HepG2 (cell line): ENCODE measurements around the gene HCRTR1. TPM values are rescaled to one million over a fixed set of nuclear protein-coding genes. Genes with fewer than 3 reads are reported as not detected.

Experiments
- ATAC-seq: fragments of 200-7000 bp; cut with Tn5 transposase; 3 replicates; pipeline ENCODE4 v1.9.1; 2020; ENCODE audit warnings: mild to moderate bottlenecking, moderate library complexity
- BruUV-seq: library from RNA; stranded (reverse); fragments of 400-500 nt; replicated peaks from 2 replicates; lab custom pipeline; 2021; lab: Mats Ljungman, UMichigan
- CTCF ChIA-PET: fragments of 300-600 bp; formaldehyde crosslinking; extraction: SDS; loops from one replicate; lab custom pipeline; 2021; ENCODE audit warnings: low total read pairs, inconsistent platforms, low intra/inter-chr PET ratio; lab: Yijun Ruan, JAX
- POLR2A ChIA-PET: fragments of 350-600 bp; sonication (Branson Sonifier 250); formaldehyde crosslinking; loops from one replicate; lab custom pipeline; 2020; ENCODE audit warnings: antibody characterized with exemption, inconsistent platforms; lab: Yijun Ruan, JAX
- DNase-seq: peaks from one replicate; pipeline ENCODE4 v3.0.0-alpha.2; 2015; ENCODE audit warnings: low spot score
- FAIRE-seq: peaks from 3 replicates; lab custom pipeline; 2011; peaks lifted over from hg19 to GRCh38; lab: Jason Lieb, UNC
- H2AFZ ChIP-seq: one replicate; pipeline ENCODE4 v1.6.1; 2011; ENCODE audit warnings: low read length, inconsistent platforms
- H3K27ac ChIP-seq: fragments of 300-600 bp; 3 replicates; pipeline ENCODE4 v1.8.0; 2011; ENCODE audit warnings: mixed run types, mild to moderate bottlenecking, mixed read lengths, low read length, inconsistent platforms; ENCODE audit not compliant: insufficient read depth; ENCODE audit errors: extremely low read length
- H3K27me3 ChIP-seq, 2 experiments: fragments of 200-600 bp in 1 of 2; 2 replicates in 1 of 2; 3 replicates in 1 of 2; pipeline versions ENCODE4 v1.6.0 to v1.8.0; 2011; ENCODE audit warnings: low read length in 2 of 2, mild to moderate bottlenecking in 2 of 2, moderate library complexity in 2 of 2, inconsistent platforms in 1 of 2; ENCODE audit not compliant: insufficient read depth in 2 of 2, control insufficient read depth in 1 of 2
- H3K36me3 ChIP-seq, 2 experiments: fragments of 200-600 bp in 1 of 2; replicated peaks in 1 of 2; 2 replicates in 1 of 2; 3 replicates in 1 of 2; pipeline versions ENCODE4 v1.5.1 to v1.8.0; 2011; ENCODE audit warnings: low read length in 2 of 2, inconsistent platforms in 1 of 2; ENCODE audit not compliant: insufficient read depth in 2 of 2, control insufficient read depth in 1 of 2
- H3K4me1 ChIP-seq: 2 replicates; pipeline ENCODE4 v1.5.1; 2012; ENCODE audit warnings: low read length, inconsistent platforms; ENCODE audit not compliant: insufficient read depth
- H3K4me2 ChIP-seq: 2 replicates; pipeline ENCODE4 v1.6.0; 2011; ENCODE audit warnings: low read depth, low read length, inconsistent platforms
- H3K4me3 ChIP-seq, 3 experiments: fragments of 200-600 bp in 1 of 3; sonication (generic), shearing (Covaris generic) in 1 of 3; replicated peaks in 1 of 3; 2 replicates each; pipeline ENCODE4 v1.5.1; 2011 to 2016; ENCODE audit warnings: low read length in 3 of 3, inconsistent platforms in 2 of 3, low read depth in 2 of 3, mild to moderate bottlenecking in 2 of 3, control low read depth in 1 of 3, mixed read lengths in 1 of 3; ENCODE audit not compliant: insufficient read depth in 1 of 3
- H3K79me2 ChIP-seq: one replicate; pipeline ENCODE4 v1.6.1; 2011; ENCODE audit warnings: low read length, inconsistent platforms; ENCODE audit not compliant: insufficient read depth
- H3K9ac ChIP-seq: 2 replicates; pipeline ENCODE4 v1.6.0; 2011; ENCODE audit warnings: mild to moderate bottlenecking, low read depth, low read length, inconsistent platforms; ENCODE audit not compliant: insufficient read depth
- H3K9me3 ChIP-seq: 2 replicates; pipeline ENCODE4 v1.5.1; 2012; ENCODE audit warnings: mild to moderate bottlenecking, low read length
- H4K20me1 ChIP-seq: 2 replicates; pipeline ENCODE4 v1.6.0; 2011; ENCODE audit warnings: inconsistent platforms, mild to moderate bottlenecking, low read length, moderate library complexity; ENCODE audit not compliant: insufficient read depth
- HNRNPK ChIP-seq: fragments of 200-400 bp; formaldehyde crosslinking; IDR thresholded peaks from 2 replicates; pipeline ENCODE4 v1.6.1; 2018; ENCODE audit warnings: low read length, low read depth, moderate library complexity, mild to moderate bottlenecking; ENCODE audit not compliant: poor library complexity, severe bottlenecking
- SMYD3 ChIP-seq: sonication (generic); formaldehyde crosslinking; IDR thresholded peaks from 2 replicates; pipeline ENCODE4 v1.8.1; 2023; ENCODE audit warnings: mild to moderate bottlenecking, missing genetic modification reagents
- TOPORS ChIP-seq: sonication (generic); formaldehyde crosslinking; IDR thresholded peaks from 2 replicates; pipeline ENCODE4 v1.8.0; 2023; ENCODE audit warnings: mild to moderate bottlenecking, missing genetic modification reagents
- ZNF143 ChIP-seq: sonication (generic); formaldehyde crosslinking; IDR thresholded peaks from 2 replicates; pipeline ENCODE4 v1.4.0; 2020; ENCODE audit warnings: missing genetic modification reagents
- ZNF350 ChIP-seq: sonication (generic); formaldehyde crosslinking; IDR thresholded peaks from 2 replicates; pipeline ENCODE4 v1.4.0; 2020; ENCODE audit warnings: mild to moderate bottlenecking, low read depth, missing genetic modification reagents, borderline replicate concordance
- WGBS: methylation state at CpG from one replicate; pipeline ENCODE4 v1.1.6; 2017; ENCODE audit warnings: low lambda C conversion rate; 5-methylcytosine and 5-hydroxymethylcytosine counted together
- in situ Hi-C: cut with HindIII; loops from 2 replicates; pipeline ENCODE4 v1.10.0; 2017; ENCODE audit warnings: low pct_unique_long_range_greater_than_20kb; ENCODE audit not compliant: extremely low pct_ligation_motif_present
- intact Hi-C: fragments of 100-400 bp; cut with micrococcal nuclease; formaldehyde crosslinking; loops from one replicate; pipeline ENCODE4 v1.10.0; 2022; ENCODE audit not compliant: unreplicated experiment
- polyA plus RNA-seq, 8 experiments: library from polyadenylated mRNA; depleted of rRNA in 3 of 8; stranded (reverse) in 7 of 8; unstranded in 1 of 8; fragments of >200 nt; fragmentation: Illumina TruSeq in 4 of 8; extraction: Trizol in 4 of 8; gene quantifications; 2 replicates each; pipeline versions ENCODE4 v1.2.1 to v1.2.3, GENCODE V29; 2011 to 2016; ENCODE audit warnings: low read depth in 4 of 8, missing spikeins in 1 of 8, mixed read lengths in 1 of 8; ENCODE audit not compliant: insufficient read depth in 1 of 8
- total RNA-seq, 5 experiments: library from RNA; depleted of rRNA; stranded (reverse); fragments of >200 nt; fragmentation: Illumina TruSeq; extraction: Trizol; gene quantifications; 2 replicates each; pipeline ENCODE4 v1.2.3, GENCODE V29; 2016; ENCODE audit warnings: low read depth in 1 of 5
- TF ChIP-seq, protein P1 (sequence below): IDR thresholded peaks from 2 replicates; pipeline ENCODE4 v1.6.1; 2016; ENCODE audit warnings: mild to moderate bottlenecking

The HCRTR1 gene
- total and polyA plus RNA-seq, 2 of the 13 experiments (the other 11 are each of a cell fraction or from before 2014, with no cell fraction given): not detected

DNA sequence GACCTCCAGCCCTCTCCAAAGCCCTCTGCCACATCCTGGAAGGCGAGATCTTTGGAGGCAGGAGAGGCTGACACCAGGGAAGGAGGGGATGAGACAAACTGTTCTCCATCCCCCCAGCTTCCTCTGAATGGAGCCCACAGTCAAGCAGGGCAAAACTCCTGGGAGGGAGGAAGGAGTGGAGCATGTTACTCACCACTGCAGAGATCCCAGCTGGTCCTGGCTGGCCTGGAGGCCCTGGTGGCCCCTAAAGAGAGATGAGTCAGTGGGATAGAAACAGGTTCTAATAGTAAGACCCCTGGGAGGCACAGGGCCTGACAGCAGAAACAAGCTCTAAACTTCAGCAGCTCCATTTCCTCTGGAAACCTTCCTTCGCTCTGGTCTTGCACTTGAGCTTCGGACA lies 41.2 kb downstream of the HCRTR1 start:
- no peak overlapping the region for H3K9ac ChIP-seq
- FAIRE-seq (no peak), DNase-seq (no peak)

DNA sequence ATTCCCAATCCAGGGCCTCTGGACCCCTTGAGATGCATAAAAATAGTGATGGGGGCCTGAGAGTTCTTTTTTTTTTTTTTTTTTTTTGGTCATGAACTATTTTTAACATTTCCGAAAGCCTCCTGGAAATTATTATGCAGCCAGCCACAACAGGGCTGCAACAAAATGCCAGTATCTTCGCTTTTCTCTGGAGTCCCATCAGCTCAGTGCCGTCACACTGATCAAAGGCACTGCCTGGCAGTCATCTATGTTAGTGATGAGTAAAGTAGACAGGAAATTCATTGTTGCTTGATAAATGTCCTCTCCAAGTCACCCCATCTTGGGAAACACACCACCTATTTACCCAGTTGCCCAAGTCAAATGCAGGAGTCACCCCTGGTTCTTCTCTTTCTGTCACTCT lies 42.4 kb downstream of the HCRTR1 start:
- CTCF ChIA-PET: no interaction called here
- FAIRE-seq (no peak), DNase-seq (no peak), ATAC-seq (no peak)
- H3K9me3 ChIP-seq: no peaks in the 10 kb centered on the region
- no peaks in the 10 kb centered on the region for H3K79me2 ChIP-seq
- H2AFZ ChIP-seq: no peak overlapping the region
- no peaks in the 10 kb centered on the region for H3K27me3 ChIP-seq
- TF ChIP-seq SMYD3 (no peak), ZNF143 (CRISPR knock-in tag) (no peak)
- TF ChIP-seq, all 625 proteins: peak for 0
- no peaks in the 10 kb centered on the region for H4K20me1 ChIP-seq
- H3K4me3 ChIP-seq: no peak overlapping the region
- in situ Hi-C loops (no loop called here), intact Hi-C loops (no loop called here)
- POLR2A ChIA-PET: no interaction called here
- no peak overlapping the region for H3K27ac ChIP-seq
- 95% methylated on average over 3 of the region's 3 CpGs for WGBS
- BruUV-seq: no TSS peak
- no peak overlapping the region for H3K4me2 ChIP-seq
- no peaks in the 10 kb centered on the region for H3K4me1 ChIP-seq
- no peak overlapping the region for H3K9ac ChIP-seq
- no peaks in the 10 kb centered on the region for H3K36me3 ChIP-seq

More for the DNA sequence above, 41.2 kb downstream of the HCRTR1 start:
- in situ Hi-C loops (no loop called here), intact Hi-C loops (no loop called here)
- no peaks in the 10 kb centered on the region for H3K79me2 ChIP-seq
- BruUV-seq: no TSS peak
- WGBS: 44% methylated on average over 1 of the region's 3 CpGs
- ChIA-PET POLR2A (interaction anchor here (1.2 kb wide), 1 partner anchor 14 kb away, joined by 3 read pairs; the partner anchor contains the start of gene PEF1), CTCF (no interaction called here)
- H4K20me1 ChIP-seq: no peaks in the 10 kb centered on the region
- ATAC-seq: no peak
- H3K4me2 ChIP-seq: no peak overlapping the region
- no peak overlapping the region for H3K4me3 ChIP-seq
- no peak overlapping the region for H2AFZ ChIP-seq
- H3K27me3 ChIP-seq: no peaks in the 10 kb centered on the region
- no peak overlapping the region for H3K27ac ChIP-seq
- no peaks in the 10 kb centered on the region for H3K36me3 ChIP-seq
- H3K4me1 ChIP-seq: no peaks in the 10 kb centered on the region
- no peaks in the 10 kb centered on the region for H3K9me3 ChIP-seq
- TF ChIP-seq, protein P1, sequence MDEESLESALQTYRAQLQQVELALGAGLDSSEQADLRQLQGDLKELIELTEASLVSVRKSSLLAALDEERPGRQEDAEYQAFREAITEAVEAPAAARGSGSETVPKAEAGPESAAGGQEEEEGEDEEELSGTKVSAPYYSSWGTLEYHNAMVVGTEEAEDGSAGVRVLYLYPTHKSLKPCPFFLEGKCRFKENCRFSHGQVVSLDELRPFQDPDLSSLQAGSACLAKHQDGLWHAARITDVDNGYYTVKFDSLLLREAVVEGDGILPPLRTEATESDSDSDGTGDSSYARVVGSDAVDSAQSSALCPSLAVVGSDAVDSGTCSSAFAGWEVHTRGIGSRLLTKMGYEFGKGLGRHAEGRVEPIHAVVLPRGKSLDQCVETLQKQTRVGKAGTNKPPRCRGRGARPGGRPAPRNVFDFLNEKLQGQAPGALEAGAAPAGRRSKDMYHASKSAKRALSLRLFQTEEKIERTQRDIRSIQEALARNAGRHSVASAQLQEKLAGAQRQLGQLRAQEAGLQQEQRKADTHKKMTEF (CRISPR knock-in tag): no peak
- TF ChIP-seq HNRNPK: no peak
- no peak for TF ChIP-seq ZNF350 (CRISPR knock-in tag)
- no peak for TF ChIP-seq TOPORS (CRISPR knock-in tag)
- TF ChIP-seq, all 625 proteins: peak for 0
